H1 (cell line): ENCODE results near the gene ARMH3. TPM values are rescaled to one million over a fixed set of nuclear protein-coding genes. Genes with fewer than 3 reads are reported as not detected.

ENCODE experiments used
- ATF3 ChIP-seq: IDR thresholded peaks from 2 replicates; pipeline ENCODE4 v1.6.1; 2011; ENCODE audit warnings: low read depth, mild to moderate bottlenecking, low read length; ENCODE audit not compliant: insufficient read depth
- CHD2 ChIP-seq: IDR thresholded peaks from 2 replicates; pipeline ENCODE4 v1.6.1; 2012; ENCODE audit warnings: low read length, improper control_type of control experiment
- GTF2F1 ChIP-seq: IDR thresholded peaks from 2 replicates; pipeline ENCODE4 v1.6.1; 2012; ENCODE audit warnings: low read depth, low read length, improper control_type of control experiment, borderline replicate concordance
- POLR2A ChIP-seq, 2 experiments: IDR thresholded peaks; 1 replicate in 1 of 2; 2 replicates in 1 of 2; pipeline ENCODE4 v1.6.1; 2011; ENCODE audit warnings: low read depth in 2 of 2, low read length in 2 of 2, mild to moderate bottlenecking in 2 of 2; ENCODE audit errors: control extremely low read depth in 1 of 2
- SAP30 ChIP-seq: fragments of 300-600 bp; sonication (generic); IDR thresholded peaks from 2 replicates; pipeline ENCODE4 v1.7.1; 2012; ENCODE audit warnings: low read length, moderate library complexity, mild to moderate bottlenecking, inconsistent platforms; ENCODE audit not compliant: insufficient read depth, insufficient replicate concordance
- TAF1 ChIP-seq: IDR thresholded peaks from 2 replicates; pipeline ENCODE4 v1.6.1; 2011; ENCODE audit warnings: mild to moderate bottlenecking, low read depth, low read length
- polyA plus RNA-seq, 7 experiments: library from polyadenylated mRNA; depleted of rRNA in 3 of 7; stranded (reverse) in 5 of 7; unstranded in 2 of 7; fragments of >200 nt in 5 of 7; fragments of 200-250 nt in 2 of 7; gene quantifications; 1 replicate in 5 of 7; 2 replicates in 1 of 7; 4 replicates in 1 of 7; pipeline versions ENCODE4 v1.2.1 to v1.2.3, GENCODE V29; 2011 to 2013; ENCODE audit warnings: missing spikeins in 2 of 7, mixed read lengths in 2 of 7
- total RNA-seq: library from RNA; stranded (reverse); fragmentation: NEBNext Ultra II Directional; extraction: Animal tissue kit (Norgen Biotek cat#: 25700); gene quantifications from 2 replicates; pipeline ENCODE4 v1.2.1, GENCODE V29; 2021

ARMH3 gene
- total and polyA plus RNA-seq, 2 of the 8 experiments (the other 6 are each of a cell fraction or from before 2014, with no cell fraction given) = 11.6 to 18.3 TPM

GRCh38 chr10:102083541-102083940 is 27.6 kb upstream of the ARMH3 start (continued):
- TF ChIP-seq TAF1 (no peak), SAP30 (no peak), CHD2 (no peak), ATF3 (no peak), POLR2A (IDR thresholded peaks at IDR 0.05; ENCODE audit: control extremely low read depth in 1 of 2, low read depth in 2 of 2, low read length in 2 of 2) (no peak), GTF2F1 (no peak)
- TF ChIP-seq, all 59 proteins: peak for 0
